ENCODE measurements around the gene GTF3C5. TPM values are rescaled to one million over a fixed set of nuclear protein-coding genes. Genes with fewer than 3 reads are reported as not detected.

Gene GTF3C5
- total RNA-seq, 8 experiments from 2014 or later: 35.8 to 77.3 (median 45.1) TPM

- Histone ChIP-seq H3K4me3 (no peak overlapping the region), H3K4me1 (replicated peaks in 1 of 2) (no peaks in the 10 kb centered on the region), H3K27ac (no peak overlapping the region)
- 40 to 100% (median 90%) methylated on average over 1 to 8 of the region's 9 CpGs; no CpG with 5 or more reads in 2 of the 10 experiments for WGBS, 10 experiments
- no peak for ATAC-seq (replicated peaks in 6 of 8)
- in situ Hi-C loops (cut with MboI; ENCODE audit: low pct_unique_long_range_greater_than_20kb in 2 of 9, low sequenced_read_pairs in 9 of 9, unreplicated experiment in 9 of 9): loop anchor here in 2 of 9 experiments (25.0 kb wide), 1 partner anchor 445 kb away; the partner anchor contains the start of gene SLC2A6 (in 2 of the 2)
Observed at GRCh38 chr9:133041958-133042357, 11.2 kb downstream of the GTF3C5 start.

DNA sequence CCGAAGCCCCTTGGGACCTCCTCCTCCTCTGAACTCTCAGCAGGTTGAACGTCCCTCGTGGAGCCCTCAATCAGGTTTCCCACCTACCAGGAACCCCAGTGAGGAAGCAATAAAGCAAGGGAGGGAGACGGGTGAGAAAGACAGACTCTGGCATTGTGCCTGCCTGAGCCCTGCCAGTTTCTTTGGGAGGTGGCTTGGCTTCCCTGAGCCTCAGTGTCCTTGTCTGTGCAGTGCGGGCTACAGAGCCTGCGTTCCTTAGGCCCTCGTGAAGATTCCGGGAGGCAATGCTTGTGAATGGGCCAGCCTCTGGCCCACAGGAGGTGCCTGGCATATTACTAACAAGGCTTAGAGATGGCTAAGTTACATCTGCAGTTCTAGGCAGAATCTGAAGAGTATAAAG lies 11.9 kb downstream of the GTF3C5 start:
- no peak overlapping the region for H3K4me3 ChIP-seq
- ATAC-seq (replicated peaks in 6 of 8): no peak
- no peaks in the 10 kb centered on the region for H3K4me1 ChIP-seq (replicated peaks in 1 of 2)
- no peak overlapping the region for H3K27ac ChIP-seq
- in situ Hi-C loops (cut with MboI; ENCODE audit: low pct_unique_long_range_greater_than_20kb in 2 of 9, low sequenced_read_pairs in 9 of 9, unreplicated experiment in 9 of 9): loop anchor here in 2 of 9 experiments (25.0 kb wide), 1 partner anchor 445 kb away; the partner anchor contains the start of gene SLC2A6 (in 2 of the 2)
- 55 to 100% (median 97%) methylated on average over 1 to 6 of the region's 8 CpGs; no CpG with 5 or more reads in 2 of the 10 experiments for WGBS, 10 experiments

GRCh38 chr9:133043449-133044035 lies 12.7 kb downstream of the GTF3C5 start:
- no peaks in the 10 kb centered on the region for H3K4me1 ChIP-seq (replicated peaks in 1 of 2)
- H3K27ac ChIP-seq: no peak overlapping the region
- 93 to 100% (median 100%) methylated on average over 1 to 9 of the region's 16 CpGs; no CpG with 5 or more reads in 3 of the 10 experiments for WGBS, 10 experiments
- ATAC-seq (replicated peaks in 6 of 8): no peak
- no peak overlapping the region for H3K4me3 ChIP-seq
- in situ Hi-C loops (cut with MboI; ENCODE audit: low pct_unique_long_range_greater_than_20kb in 2 of 9, low sequenced_read_pairs in 9 of 9, unreplicated experiment in 9 of 9): loop anchor here in 2 of 9 experiments (25.0 kb wide), 1 partner anchor 444 kb away; the partner anchor contains the start of gene SLC2A6 (in 2 of the 2)

DNA sequence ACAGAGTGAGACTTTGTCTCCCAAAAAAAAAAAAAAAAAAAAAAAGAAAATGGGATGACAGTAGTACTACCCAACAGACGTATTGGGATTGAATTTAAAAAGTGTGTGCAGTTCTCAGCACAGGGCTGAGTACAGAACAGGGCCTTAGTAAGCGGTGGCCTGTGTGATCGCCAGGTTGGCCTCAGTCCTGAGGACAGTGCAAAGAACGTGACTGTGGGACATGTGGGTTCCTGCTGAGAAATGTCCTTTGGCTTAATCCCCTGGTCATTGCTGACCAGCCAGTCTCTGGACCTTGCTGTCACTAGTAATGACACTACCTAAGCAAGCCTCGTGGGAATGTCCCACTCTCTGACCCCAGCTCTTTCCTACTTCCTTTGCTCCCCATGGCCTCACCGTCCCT lies 13.3 kb downstream of the GTF3C5 start:
- Histone ChIP-seq H3K4me3 (no peak overlapping the region), H3K27ac (no peak overlapping the region), H3K4me1 (replicated peaks in 1 of 2) (no peaks in the 10 kb centered on the region)
- ATAC-seq (replicated peaks in 6 of 8): no peak
- in situ Hi-C loops (cut with MboI; ENCODE audit: low pct_unique_long_range_greater_than_20kb in 2 of 9, low sequenced_read_pairs in 9 of 9, unreplicated experiment in 9 of 9): loop anchor here in 2 of 9 experiments (25.0 kb wide), 1 partner anchor 443 kb away; the partner anchor contains the start of gene SLC2A6 (in 2 of the 2)
- 84 to 100% (median 95%) methylated on average over 1 to 5 of the region's 6 CpGs; no CpG with 5 or more reads in 3 of the 10 experiments for WGBS, 10 experiments

- WGBS, 10 experiments: 79 to 97% (median 87%) methylated on average over 1 to 8 of the region's 11 CpGs; no CpG with 5 or more reads in 6 of the 10 experiments
- Histone ChIP-seq H3K4me1 (replicated peaks in 1 of 2) (no peaks in the 10 kb centered on the region), H3K27ac (no peak overlapping the region), H3K4me3 (no peak overlapping the region)
- ATAC-seq (replicated peaks in 6 of 8): no peak
- in situ Hi-C loops (cut with MboI; ENCODE audit: low pct_unique_long_range_greater_than_20kb in 2 of 9, low sequenced_read_pairs in 9 of 9, unreplicated experiment in 9 of 9): loop anchor here in 2 of 9 experiments (25.0 kb wide), 1 partner anchor 443 kb away; the partner anchor contains the start of gene SLC2A6 (in 2 of the 2)
Observed at GRCh38 chr9:133044661-133045060, 13.9 kb downstream of the GTF3C5 start.

DNA sequence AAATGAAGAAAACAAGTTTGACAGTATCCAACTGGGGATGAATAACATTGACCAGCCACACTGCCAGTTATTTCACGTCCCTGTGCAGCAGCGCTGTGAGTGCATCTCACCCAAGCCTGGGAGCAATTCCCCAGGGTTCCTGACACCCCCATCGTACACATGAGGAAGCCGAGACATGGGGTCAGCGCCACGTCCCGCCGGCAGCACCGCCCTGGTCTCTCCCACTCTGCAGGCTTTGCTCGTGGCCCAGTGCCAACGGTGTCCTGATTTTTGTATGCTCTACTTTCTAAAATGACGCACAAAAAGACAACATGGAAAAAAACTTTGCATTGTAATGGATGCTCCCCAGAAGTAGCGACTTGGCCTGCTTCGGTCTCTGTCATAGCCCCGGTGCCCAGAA lies 14.3 kb downstream of the GTF3C5 start:
- Histone ChIP-seq H3K4me1 (replicated peaks in 1 of 2) (no peaks in the 10 kb centered on the region), H3K4me3 (no peak overlapping the region), H3K27ac (no peak overlapping the region)
- ATAC-seq (replicated peaks in 6 of 8): no peak
- WGBS, 10 experiments: 70 to 100% (median 96%) methylated on average over 2 to 8 of the region's 15 CpGs; no CpG with 5 or more reads in 4 of the 10 experiments
- in situ Hi-C loops (cut with MboI; ENCODE audit: low pct_unique_long_range_greater_than_20kb in 2 of 9, low sequenced_read_pairs in 9 of 9, unreplicated experiment in 9 of 9): loop anchor here in 2 of 9 experiments (25.0 kb wide), 1 partner anchor 442 kb away; the partner anchor contains the start of gene SLC2A6 (in 2 of the 2)

DNA sequence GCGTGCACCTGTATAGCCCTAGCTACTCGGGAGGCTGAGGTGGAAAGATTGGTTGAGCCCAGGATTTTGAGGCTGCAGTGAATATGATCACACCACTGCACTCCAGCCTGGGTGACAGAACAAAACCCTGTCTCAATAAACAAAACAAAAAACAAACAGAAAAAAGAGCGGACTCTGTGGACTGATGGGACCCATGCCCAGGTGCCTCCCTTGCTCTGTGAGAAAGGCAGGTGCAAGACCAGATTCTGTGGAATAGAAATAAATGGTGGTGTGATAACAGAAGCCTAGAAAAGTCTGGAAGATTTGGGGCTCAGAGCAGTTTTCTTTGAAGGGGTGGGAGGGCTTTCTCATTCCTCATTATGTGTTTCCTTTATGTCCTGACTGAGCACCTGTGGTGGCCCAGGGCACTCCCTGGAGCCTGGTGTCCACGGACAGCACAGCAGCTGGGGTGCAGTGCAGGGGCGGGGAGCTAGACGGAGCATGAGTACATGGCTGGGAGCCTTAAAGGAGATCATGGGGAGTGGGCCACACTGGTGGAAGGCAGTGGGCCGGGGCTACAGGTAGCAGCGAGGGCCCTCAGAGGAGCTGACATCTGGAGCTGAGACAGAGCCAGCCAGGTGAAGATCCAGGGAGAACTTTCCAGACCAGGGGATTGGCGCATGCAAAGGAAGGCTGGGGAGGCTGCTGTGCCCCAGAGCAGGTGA lies 15.6 kb downstream of the GTF3C5 start:
- Histone ChIP-seq H3K27ac (no peak overlapping the region), H3K4me3 (no peak overlapping the region), H3K4me1 (replicated peaks in 1 of 2) (no peaks in the 10 kb centered on the region)
- in situ Hi-C loops (cut with MboI; ENCODE audit: low pct_unique_long_range_greater_than_20kb in 2 of 9, low sequenced_read_pairs in 9 of 9, unreplicated experiment in 9 of 9): loop anchor here in 2 of 9 experiments (25.0 kb wide), 1 partner anchor 441 kb away; the partner anchor contains the start of gene SLC2A6 (in 2 of the 2)
- WGBS, 10 experiments: 86 to 100% (median 100%) methylated on average over 1 to 5 of the region's 9 CpGs; no CpG with 5 or more reads in 3 of the 10 experiments
- ATAC-seq (replicated peaks in 6 of 8): no peak

DNA sequence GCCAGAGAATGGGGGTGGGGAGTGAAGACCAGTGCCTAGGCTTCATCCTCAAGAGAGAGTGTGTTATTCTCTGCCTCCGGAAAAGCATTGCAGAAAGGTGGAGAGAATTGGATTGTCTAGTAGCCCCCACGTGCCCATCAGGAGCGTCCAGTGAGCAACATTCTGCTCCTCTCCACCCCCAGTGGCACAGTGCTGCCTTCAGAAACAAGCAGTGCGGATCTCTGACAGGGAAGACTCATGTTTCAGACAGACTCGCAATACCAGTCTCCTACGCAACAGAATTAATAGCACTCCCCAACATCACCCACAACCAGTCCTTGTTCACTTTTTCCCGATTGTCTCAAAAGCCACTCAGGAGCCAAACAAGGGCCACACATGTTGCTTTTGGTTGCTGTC lies 16.1 kb downstream of the GTF3C5 start:
- WGBS, 10 experiments: 88 to 100% (median 96%) methylated on average over 1 to 7 of the region's 7 CpGs; no CpG with 5 or more reads in 4 of the 10 experiments
- no peak overlapping the region for H3K27ac ChIP-seq

GRCh38 chr9:133048595-133048994 lies 17.8 kb downstream of the GTF3C5 start:
- WGBS, 10 experiments: 80 to 100% (median 100%) methylated on average over 1 to 2 of the region's 5 CpGs; no CpG with 5 or more reads in 7 of the 10 experiments
- Histone ChIP-seq H3K4me3 (no peak overlapping the region), H3K27ac (no peak overlapping the region), H3K4me1 (replicated peaks in 1 of 2) (no peaks in the 10 kb centered on the region)
- ATAC-seq (replicated peaks in 6 of 8): peak in 4 of 8 experiments; percentile 28 to 55 (median 42)
- in situ Hi-C loops (cut with MboI; ENCODE audit: low pct_unique_long_range_greater_than_20kb in 2 of 9, low sequenced_read_pairs in 9 of 9, unreplicated experiment in 9 of 9): loop anchor here in 2 of 9 experiments (25.0 kb wide), 1 partner anchor 439 kb away; the partner anchor contains the start of gene SLC2A6 (in 2 of the 2)

More for the DNA sequence above, 16.1 kb downstream of the GTF3C5 start:
- in situ Hi-C loops (cut with MboI; ENCODE audit: low pct_unique_long_range_greater_than_20kb in 2 of 9, low sequenced_read_pairs in 9 of 9, unreplicated experiment in 9 of 9): loop anchor here in 2 of 9 experiments (25.0 kb wide), 1 partner anchor 440 kb away; the partner anchor contains the start of gene SLC2A6 (in 2 of the 2)
- no peaks in the 10 kb centered on the region for H3K4me1 ChIP-seq (replicated peaks in 1 of 2)
- H3K4me3 ChIP-seq: no peak overlapping the region
- ATAC-seq (replicated peaks in 6 of 8): no peak

GRCh38 chr9:133049043-133049442 lies 18.2 kb downstream of the GTF3C5 start:
- in situ Hi-C loops (cut with MboI; ENCODE audit: low pct_unique_long_range_greater_than_20kb in 2 of 9, low sequenced_read_pairs in 9 of 9, unreplicated experiment in 9 of 9): loop anchor here in 2 of 9 experiments (25.0 kb wide), 1 partner anchor 438 kb away; the partner anchor contains the start of gene SLC2A6 (in 2 of the 2)
- Histone ChIP-seq H3K4me3 (no peak overlapping the region), H3K4me1 (replicated peaks in 1 of 2) (no peaks in the 10 kb centered on the region), H3K27ac (no peak overlapping the region)
- WGBS, 10 experiments: 93 to 100% (median 98%) methylated on average over 1 to 7 of the region's 13 CpGs; no CpG with 5 or more reads in 4 of the 10 experiments
- no peak for ATAC-seq (replicated peaks in 6 of 8)

DNA sequence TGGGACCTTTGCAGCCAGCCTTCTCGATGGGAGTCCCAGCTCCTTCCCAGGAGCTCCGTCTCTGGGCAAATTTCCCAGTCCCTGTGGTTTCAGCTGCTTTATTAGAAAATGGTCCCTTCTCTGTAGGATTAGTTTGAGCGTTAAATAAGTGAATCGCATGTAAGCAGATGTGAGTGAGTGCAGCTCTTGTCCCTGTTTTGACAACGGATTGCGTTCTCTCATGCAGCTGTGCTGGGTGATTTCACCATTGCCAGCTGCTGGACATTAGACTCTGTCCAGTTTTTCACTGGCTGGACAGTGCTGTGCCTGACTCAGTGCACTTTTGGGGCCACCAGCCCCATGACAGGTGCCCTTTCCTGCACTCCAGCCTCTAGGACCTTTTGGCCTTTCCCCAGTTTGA lies 19.3 kb downstream of the GTF3C5 start:
- no peaks in the 10 kb centered on the region for H3K4me1 ChIP-seq (replicated peaks in 1 of 2)
- H3K4me3 ChIP-seq: no peak overlapping the region
- in situ Hi-C loops (cut with MboI; ENCODE audit: low pct_unique_long_range_greater_than_20kb in 2 of 9, low sequenced_read_pairs in 9 of 9, unreplicated experiment in 9 of 9): no loop called here
- ATAC-seq (replicated peaks in 6 of 8): no peak
- 62 to 100% (median 95%) methylated on average over 2 to 5 of the region's 6 CpGs; no CpG with 5 or more reads in 4 of the 10 experiments for WGBS, 10 experiments
- H3K27ac ChIP-seq: no peak overlapping the region

GRCh38 chr9:133050781-133051180 lies 20.0 kb downstream of the GTF3C5 start:
- 83 to 97% (median 90%) methylated on average over 3 to 7 of the region's 10 CpGs; no CpG with 5 or more reads in 5 of the 10 experiments for WGBS, 10 experiments
- H3K27ac ChIP-seq: no peak overlapping the region

More at GRCh38 chr9:133050781-133051180, 20.0 kb downstream of the GTF3C5 start:
- in situ Hi-C loops (cut with MboI; ENCODE audit: low pct_unique_long_range_greater_than_20kb in 2 of 9, low sequenced_read_pairs in 9 of 9, unreplicated experiment in 9 of 9): no loop called here
- no peak overlapping the region for H3K4me3 ChIP-seq
- no peak for ATAC-seq (replicated peaks in 6 of 8)
- no peaks in the 10 kb centered on the region for H3K4me1 ChIP-seq (replicated peaks in 1 of 2)

Data from motor neuron (in vitro differentiated cells).